Heart left ventricle (tissue), 16 donors: ENCODE measurements around the gene BCL11A. TPM values are rescaled to one million over a fixed set of nuclear protein-coding genes. Genes with fewer than 3 reads are reported as not detected.

Experiments used
- ATAC-seq, 4 donors: fragments of 200-7000 bp; cut with Tn5 transposase; one replicate each; pipeline ENCODE4 v1.9.1; 2020 to 2022; ENCODE audit warnings: moderate library complexity in 4 of 4, mild to moderate bottlenecking in 3 of 4, moderate number of reproducible peaks in 1 of 4
- DNase-seq, 5 donors: peaks; one replicate each; pipeline ENCODE4 v3.0.0-alpha.2; 2020
- H3K27ac ChIP-seq, 12 donors: fragments of 200-600 bp; sonication (generic) in 4 of 12; one replicate each; pipeline versions ENCODE4 v1.5.0 to v1.8.0; 2016 to 2022; ENCODE audit warnings: mild to moderate bottlenecking in 2 of 12
- H3K27me3 ChIP-seq, 9 donors: fragments of 200-600 bp; sonication (generic) in 2 of 9; one replicate each; pipeline versions ENCODE4 v1.5.1 to v1.8.0; 2016 to 2022; ENCODE audit warnings: mild to moderate bottlenecking in 3 of 9
- H3K36me3 ChIP-seq, 9 donors: fragments of 200-600 bp; sonication (generic) in 2 of 9; one replicate each; pipeline versions ENCODE4 v1.5.0 to v1.8.0; 2018 to 2022; ENCODE audit warnings: mild to moderate bottlenecking in 2 of 9
- H3K4me1 ChIP-seq, 12 donors: fragments of 200-600 bp; sonication (generic) in 4 of 12; one replicate each; pipeline versions ENCODE4 v1.5.0 to v1.8.0; 2016 to 2022; ENCODE audit warnings: mild to moderate bottlenecking in 3 of 12
- H3K4me3 ChIP-seq, 12 donors: fragments of 200-600 bp; sonication (generic) in 4 of 12; one replicate each; pipeline versions ENCODE4 v1.5.0 to v1.8.0; 2017 to 2022; ENCODE audit warnings: mild to moderate bottlenecking in 9 of 12, moderate library complexity in 4 of 12
- H3K9me3 ChIP-seq, 12 donors: fragments of 200-600 bp; sonication (generic) in 4 of 12; one replicate each; pipeline versions ENCODE4 v1.5.0 to v1.8.0; 2016 to 2022; ENCODE audit warnings: mild to moderate bottlenecking in 1 of 12
- POLR2A ChIP-seq, 2 donors: fragments of 450-650 bp; IDR thresholded peaks; one replicate each; pipeline ENCODE4 v1.6.1; 2017; ENCODE audit warnings: antibody characterized with exemption in 2 of 2, mild to moderate bottlenecking in 2 of 2, moderate library complexity in 2 of 2
- WGBS, 4 donors: extraction: QIAGEN DNeasy Blood & Tissue Kit in 2 of 4; methylation state at CpG; one replicate each; pipeline versions ENCODE4 v1.1.5 to v1.1.7; 2013 to 2018; 5-methylcytosine and 5-hydroxymethylcytosine counted together
- intact Hi-C, 10 donors: fragments of 100-400 bp; cut with DNase I; formaldehyde crosslinking; loops; one replicate each; pipeline versions ENCODE4 v1.11.1 to v1.14.2; 2022
- polyA plus RNA-seq, 2 donors: library from polyadenylated mRNA; stranded (reverse); fragments of 200-250 nt; gene quantifications; one replicate each; pipeline ENCODE4 v1.2.3, GENCODE V29; 2013
- total RNA-seq, 9 donors: library from RNA; depleted of rRNA in 2 of 9; stranded (reverse); fragments of >200 nt in 2 of 9; fragmentation: NEBNext Ultra II Directional in 3 of 9; extraction: Animal tissue kit (Norgen Biotek cat#: 25700) in 3 of 9; gene quantifications; one replicate each; pipeline versions ENCODE4 v1.1.0 to v1.2.4, GENCODE V29; 2016 to 2023
- TF ChIP-seq, protein P1 (sequence below), 12 donors: fragments of 200-600 bp; sonication (generic) in 4 of 12; IDR thresholded peaks; one replicate each; pipeline versions ENCODE4 v1.5.0 to v1.8.0; 2018 to 2022; ENCODE audit warnings: antibody characterized with exemption in 12 of 12, mild to moderate bottlenecking in 5 of 12
- donor health status: ischemic (EF 13 %, LVEDD 7.1; RV severe dilation, severe dysfunction).
- donor health status: healthy with polysubstance abuse.
- donor health status: DM: no; HTN: yes; CAD: no.
- donor health status: DM: no; HTN: no; CAD: no.
- donor health status: ischemic (EF 25% LVEDD 6.9; RV normal size, moderate dysfunction).
- donor health status: ischemic (EF 25% LVEDD 5.7; RV mildly dilated, moderate dysfunction).
- donor health status: healthy.
- donor health status: DM: yes; HTN: yes; CAD: no.
- donor health status: ischemic (EF 35%, LVEDD 5.7; RV mildly dilated, moderate dysfunction).
- donor health status: nonischemic (EF 11% LVEDD 7.7; RV severe dilation, severe dysfunction).
- donor health status: DM: yes; HTN: yes; CAD: no.
- donor health status: PGD.
- donor health status: ischemic (EF 29% LVEDD 5.4; RV normal size, mild dysfunction).
- donor health status: nonischemic (EF 23%, LVEDD 6.1; RV moderate dilation, normal function).

BCL11A gene
- total and polyA plus RNA-seq, 11 donors: 5.6 to 31.9 (median 20.2) TPM

DNA sequence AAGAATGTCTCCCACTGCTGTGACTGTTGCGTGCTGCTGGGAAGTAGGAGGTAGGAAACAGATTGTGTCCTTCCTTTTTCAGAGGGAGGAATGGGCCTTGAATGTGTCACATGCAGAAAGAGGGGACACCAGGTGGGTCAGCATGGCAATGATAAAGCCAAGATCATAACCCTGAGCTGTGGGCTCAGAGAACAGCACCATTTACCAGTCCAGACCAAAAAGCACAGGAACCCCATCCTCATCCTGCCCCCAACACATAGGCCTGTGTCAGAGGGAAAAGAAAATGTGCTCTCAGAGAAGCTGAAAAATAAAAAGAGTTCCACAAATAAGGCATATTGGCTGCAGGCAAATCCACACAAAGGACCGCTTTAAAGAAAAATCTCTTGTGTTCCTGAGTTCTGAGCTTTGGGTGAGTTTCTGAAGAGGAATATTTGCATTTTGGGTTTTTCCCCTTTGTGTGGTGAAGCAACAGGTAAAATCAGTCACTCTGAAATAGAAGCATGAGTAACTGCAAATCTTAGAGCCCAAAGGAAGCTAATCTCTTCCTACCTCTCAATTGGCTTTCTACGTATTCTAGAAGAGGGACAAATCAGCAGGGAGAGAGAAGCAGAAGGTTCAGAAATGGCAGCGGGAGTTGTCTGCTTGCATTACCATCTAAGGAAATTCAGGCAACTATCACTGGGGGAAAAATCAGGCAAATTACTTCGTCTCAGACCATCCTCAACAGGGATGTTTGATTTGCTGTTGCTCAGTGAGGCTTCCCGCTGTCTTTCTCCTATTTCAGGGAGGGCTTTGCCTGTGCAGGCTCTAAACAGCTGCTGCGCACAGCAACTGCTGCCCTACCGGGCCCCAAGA is 106.8 kb downstream of the BCL11A start:
- DNase-seq (no peak), ATAC-seq (no peak)
- Histone ChIP-seq H3K9me3 (no peaks in the 10 kb centered on the region), H3K36me3 (no peaks in the 10 kb centered on the region), H3K27ac (no peak overlapping the region), H3K4me3 (no peak overlapping the region), H3K27me3 (peaks cover 0 to 2% (median 0%) of the 10 kb centered on the region in 9 donors), H3K4me1 (peaks cover 0 to 10% (median 0%) of the 10 kb centered on the region in 12 donors)
- 84 to 90% (median 88%) methylated on average over 8 of the region's 8 CpGs for WGBS, 4 donors
- intact Hi-C loops: loop anchor here in 1 of 10 donors (10.0 kb wide), 1 partner anchor 48 kb away; no protein-coding TSS in a partner anchor
- no peak for TF ChIP-seq POLR2A (IDR thresholded peaks at IDR 0.05)
- TF ChIP-seq, protein P1, sequence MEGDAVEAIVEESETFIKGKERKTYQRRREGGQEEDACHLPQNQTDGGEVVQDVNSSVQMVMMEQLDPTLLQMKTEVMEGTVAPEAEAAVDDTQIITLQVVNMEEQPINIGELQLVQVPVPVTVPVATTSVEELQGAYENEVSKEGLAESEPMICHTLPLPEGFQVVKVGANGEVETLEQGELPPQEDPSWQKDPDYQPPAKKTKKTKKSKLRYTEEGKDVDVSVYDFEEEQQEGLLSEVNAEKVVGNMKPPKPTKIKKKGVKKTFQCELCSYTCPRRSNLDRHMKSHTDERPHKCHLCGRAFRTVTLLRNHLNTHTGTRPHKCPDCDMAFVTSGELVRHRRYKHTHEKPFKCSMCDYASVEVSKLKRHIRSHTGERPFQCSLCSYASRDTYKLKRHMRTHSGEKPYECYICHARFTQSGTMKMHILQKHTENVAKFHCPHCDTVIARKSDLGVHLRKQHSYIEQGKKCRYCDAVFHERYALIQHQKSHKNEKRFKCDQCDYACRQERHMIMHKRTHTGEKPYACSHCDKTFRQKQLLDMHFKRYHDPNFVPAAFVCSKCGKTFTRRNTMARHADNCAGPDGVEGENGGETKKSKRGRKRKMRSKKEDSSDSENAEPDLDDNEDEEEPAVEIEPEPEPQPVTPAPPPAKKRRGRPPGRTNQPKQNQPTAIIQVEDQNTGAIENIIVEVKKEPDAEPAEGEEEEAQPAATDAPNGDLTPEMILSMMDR (IDR thresholded peaks at IDR 0.05): no peak

DNA sequence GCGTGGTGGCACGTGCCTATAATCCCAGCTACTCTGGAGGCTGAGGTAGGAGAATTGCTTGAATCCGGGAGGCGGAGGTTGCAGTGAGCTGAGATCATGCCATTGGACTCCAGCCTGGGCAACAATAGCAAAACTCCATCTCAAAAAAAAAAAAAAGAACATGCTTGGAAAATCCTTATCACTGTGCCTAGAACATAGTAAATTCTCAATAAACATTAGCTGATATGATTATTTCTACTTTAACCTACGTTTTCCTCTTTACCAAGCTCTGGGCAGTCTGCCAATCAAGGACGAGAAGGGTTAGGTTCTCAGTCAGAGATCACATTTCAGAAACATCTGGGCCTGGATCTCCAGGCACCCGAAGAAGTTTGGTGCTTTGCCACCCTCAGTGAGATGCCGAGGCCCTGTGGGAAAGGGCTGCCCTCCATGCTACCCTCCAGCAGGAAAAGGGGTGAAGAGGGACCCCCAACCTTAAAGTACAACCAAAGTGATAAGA is 107.7 kb downstream of the BCL11A start:
- TF ChIP-seq, protein P1 (IDR thresholded peaks at IDR 0.05): no peak
- no peak for TF ChIP-seq POLR2A (IDR thresholded peaks at IDR 0.05)
- Histone ChIP-seq H3K36me3 (no peaks in the 10 kb centered on the region), H3K4me3 (no peak overlapping the region), H3K27me3 (peaks cover 0 to 2% (median 0%) of the 10 kb centered on the region in 9 donors), H3K27ac (no peak overlapping the region), H3K9me3 (no peaks in the 10 kb centered on the region), H3K4me1 (peaks cover 0 to 10% (median 0%) of the 10 kb centered on the region in 12 donors)
- WGBS, 4 donors: 45 to 54% (median 47%) methylated on average over 8 of the region's 8 CpGs
- no peak for DNase-seq
- intact Hi-C loops: loop anchor here in 1 of 10 donors (10.0 kb wide), 1 partner anchor 49 kb away; no protein-coding TSS in a partner anchor
- no peak for ATAC-seq

DNA sequence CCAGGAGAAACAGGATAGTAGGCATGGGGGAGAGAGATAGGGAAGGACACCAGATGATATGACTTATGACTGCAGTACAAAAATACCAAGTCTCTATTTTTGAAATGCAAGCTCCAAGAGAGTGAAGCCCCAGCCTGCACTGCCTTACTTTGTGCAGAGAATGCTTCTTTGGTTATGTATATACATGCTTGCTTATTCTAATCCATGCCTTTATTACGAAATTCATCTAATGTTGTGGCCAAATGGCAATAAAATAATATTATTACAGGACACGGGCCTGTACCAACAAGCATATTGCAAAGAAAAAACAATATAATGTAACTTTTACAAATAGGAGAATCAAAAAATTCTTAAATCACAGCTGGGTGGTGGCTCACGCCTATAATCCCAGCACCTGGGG is 110.8 kb downstream of the BCL11A start:
- Histone ChIP-seq H3K36me3 (no peaks in the 10 kb centered on the region), H3K9me3 (no peaks in the 10 kb centered on the region), H3K4me1 (peaks cover 0 to 26% (median 6%) of the 10 kb centered on the region in 12 donors), H3K27ac (no peak overlapping the region), H3K27me3 (peaks cover 0 to 2% (median 0%) of the 10 kb centered on the region in 9 donors), H3K4me3 (no peak overlapping the region)
- DNase-seq (no peak), ATAC-seq (no peak)
- TF ChIP-seq, protein P1 (IDR thresholded peaks at IDR 0.05): no peak
- no peak for TF ChIP-seq POLR2A (IDR thresholded peaks at IDR 0.05)
- 81 to 85% (median 83%) methylated on average over 3 of the region's 3 CpGs for WGBS, 4 donors
- intact Hi-C loops: loop anchor here in 2 of 10 donors (5.0 to 10.0 kb wide), 2 partner anchors 40 to 52 kb away; no protein-coding TSS in a partner anchor

DNA sequence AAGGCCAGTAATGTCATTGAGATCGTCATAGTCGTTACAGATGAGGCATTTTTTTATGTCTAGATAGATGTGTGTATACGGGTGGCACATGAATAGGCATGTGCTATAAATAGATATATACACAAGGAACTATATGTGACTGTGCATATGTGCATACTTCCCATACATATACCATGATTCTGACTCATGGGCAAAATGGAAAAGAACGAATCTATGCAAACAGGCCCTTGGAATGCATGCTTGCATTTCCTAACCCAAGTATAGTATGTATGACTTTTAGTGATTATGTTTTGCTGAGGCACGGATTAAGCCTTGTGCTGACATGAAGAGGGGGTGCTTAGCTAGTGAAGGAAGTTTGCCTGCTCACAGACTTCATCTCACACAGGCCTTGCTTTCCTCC is 111.7 kb downstream of the BCL11A start:
- ATAC-seq (no peak), DNase-seq (no peak)
- H3K4me1 ChIP-seq: peaks cover 0 to 26% (median 6%) of the 10 kb centered on the region in 12 donors
- no peak overlapping the region for H3K27ac ChIP-seq
- H3K36me3 ChIP-seq: no peaks in the 10 kb centered on the region
- WGBS, 4 donors: 61 to 70% (median 62%) methylated on average over 5 of the region's 5 CpGs
- TF ChIP-seq POLR2A (IDR thresholded peaks at IDR 0.05): no peak
- TF ChIP-seq, protein P1 (IDR thresholded peaks at IDR 0.05): no peak
- H3K9me3 ChIP-seq: no peaks in the 10 kb centered on the region
- H3K4me3 ChIP-seq: no peak overlapping the region
- intact Hi-C loops: loop anchor here in 2 of 10 donors (5.0 to 10.0 kb wide), 2 partner anchors 41 to 53 kb away; no protein-coding TSS in a partner anchor
- peaks cover 0 to 2% (median 0%) of the 10 kb centered on the region in 9 donors for H3K27me3 ChIP-seq
